Activated T-helper 1 cell treated with anti-CD3 and anti-CD28 coated beads, Interleukin-12 subunit alpha, Interleukin-12 subunit beta, Interleukin-2, Interleukin-4 antibody, amounts not matched to agents 30 ng/mL and 10 ng/mL and 1 ng/mL, durations not matched to agents 14 hours and 24 hours and 36 hours (primary cell): Measurements from ENCODE around the gene CARD16. TPM values are rescaled to one million over a fixed set of nuclear protein-coding genes. Genes with fewer than 3 reads are reported as not detected.

Experiments used
- DNase-seq: peaks from one replicate; pipeline ENCODE4 v3.0.0; 2021; ENCODE audit warnings: low spot score
- H3K27ac Mint-ChIP-seq: one replicate; pipeline ENCODE4 v1.8.0; 2021; ENCODE audit warnings: mild to moderate bottlenecking, mixed read lengths
- H3K27me3 Mint-ChIP-seq: one replicate; pipeline ENCODE4 v1.8.0; 2022; ENCODE audit warnings: mild to moderate bottlenecking, moderate library complexity, mixed read lengths; ENCODE audit not compliant: insufficient read depth
- H3K36me3 Mint-ChIP-seq: one replicate; pipeline ENCODE4 v1.8.0; 2021; ENCODE audit warnings: low read depth, mixed read lengths
- H3K4me1 Mint-ChIP-seq: one replicate; pipeline ENCODE4 v1.8.0; 2021; ENCODE audit warnings: low read depth, mixed read lengths
- H3K4me3 Mint-ChIP-seq: one replicate; pipeline ENCODE4 v1.8.0; 2021; ENCODE audit warnings: mild to moderate bottlenecking, moderate library complexity, mixed read lengths
- H3K9me3 Mint-ChIP-seq: one replicate; pipeline ENCODE4 v1.8.0; 2021; ENCODE audit warnings: mixed read lengths
- intact Hi-C: fragments of 100-400 bp; cut with micrococcal nuclease; formaldehyde crosslinking; loops from one replicate; pipeline ENCODE4 v1.15.1; 2024
- total RNA-seq: library from RNA; stranded (reverse); gene quantifications from 2 replicates; pipeline ENCODE4 v1.2.3, GENCODE V29; 2022

CARD16 gene
- total RNA-seq, 1 donor from 2014 or later: 10.5 TPM

- H3K27ac Mint-ChIP-seq: no peak overlapping the region
- peaks cover 6% of the 10 kb centered on the region for H3K4me1 Mint-ChIP-seq
- intact Hi-C loops: no loop called here
- no peaks in the 10 kb centered on the region for H3K36me3 Mint-ChIP-seq
- DNase-seq: no peak
- no peaks in the 10 kb centered on the region for H3K27me3 Mint-ChIP-seq
- no peaks in the 10 kb centered on the region for H3K9me3 Mint-ChIP-seq
- no peak overlapping the region for H3K4me3 Mint-ChIP-seq
Observed at GRCh38 chr11:105003151-105003550, 42.0 kb downstream of the CARD16 start.

GRCh38 chr11:105000797-105001196 lies 44.3 kb downstream of the CARD16 start:
- Mint-ChIP-seq H3K27me3 (peaks cover 4% of the 10 kb centered on the region), H3K36me3 (no peaks in the 10 kb centered on the region), H3K4me1 (peaks cover 6% of the 10 kb centered on the region), H3K4me3 (no peak overlapping the region), H3K27ac (no peak overlapping the region), H3K9me3 (no peaks in the 10 kb centered on the region)
- DNase-seq: peak; percentile 17
- intact Hi-C loops: loop anchor here (1.0 kb wide), 2 partner anchors 391 to 469 kb away; no protein-coding TSS in a partner anchor

GRCh38 chr11:105000167-105000566 lies 45.0 kb downstream of the CARD16 start:
- intact Hi-C loops: loop anchor here (1.0 kb wide), 1 partner anchor 391 kb away; no protein-coding TSS in a partner anchor
- Mint-ChIP-seq H3K4me3 (no peak overlapping the region), H3K27ac (no peak overlapping the region), H3K4me1 (peaks cover 6% of the 10 kb centered on the region), H3K36me3 (no peaks in the 10 kb centered on the region), H3K27me3 (peaks cover 4% of the 10 kb centered on the region), H3K9me3 (no peaks in the 10 kb centered on the region)
- DNase-seq: no peak

- peaks cover 6% of the 10 kb centered on the region for H3K4me1 Mint-ChIP-seq
- intact Hi-C loops: loop anchor here (1.0 kb wide), 1 partner anchor 390 kb away; no protein-coding TSS in a partner anchor
- H3K36me3 Mint-ChIP-seq: no peaks in the 10 kb centered on the region
- H3K9me3 Mint-ChIP-seq: no peaks in the 10 kb centered on the region
- DNase-seq: no peak
- H3K27ac Mint-ChIP-seq: no peak overlapping the region
- H3K4me3 Mint-ChIP-seq: no peak overlapping the region
- H3K27me3 Mint-ChIP-seq: peaks cover 4% of the 10 kb centered on the region
Observed at GRCh38 chr11:104999721-105000120, 45.4 kb downstream of the CARD16 start.

GRCh38 chr11:104997288-104997687 lies 47.8 kb downstream of the CARD16 start:
- no peak for DNase-seq
- peaks cover 6% of the 10 kb centered on the region for H3K4me1 Mint-ChIP-seq
- peaks cover 4% of the 10 kb centered on the region for H3K9me3 Mint-ChIP-seq
- H3K27ac Mint-ChIP-seq: no peak overlapping the region
- H3K27me3 Mint-ChIP-seq: peaks cover 4% of the 10 kb centered on the region
- no peak overlapping the region for H3K4me3 Mint-ChIP-seq
- intact Hi-C loops: no loop called here
- no peaks in the 10 kb centered on the region for H3K36me3 Mint-ChIP-seq

- Mint-ChIP-seq H3K27ac (no peak overlapping the region), H3K9me3 (peaks cover 4% of the 10 kb centered on the region), H3K4me1 (no peaks in the 10 kb centered on the region), H3K27me3 (peaks cover 4% of the 10 kb centered on the region), H3K4me3 (no peak overlapping the region), H3K36me3 (no peaks in the 10 kb centered on the region)
- DNase-seq: no peak
- intact Hi-C loops: no loop called here
Observed at GRCh38 chr11:104995001-104995408, 50.1 kb downstream of the CARD16 start.

GRCh38 chr11:104992781-104993180 lies 52.4 kb downstream of the CARD16 start:
- intact Hi-C loops: no loop called here
- Mint-ChIP-seq H3K27ac (no peak overlapping the region), H3K4me1 (no peaks in the 10 kb centered on the region), H3K36me3 (no peaks in the 10 kb centered on the region), H3K4me3 (no peak overlapping the region), H3K9me3 (peaks cover 10% of the 10 kb centered on the region), H3K27me3 (peaks cover 10% of the 10 kb centered on the region)
- no peak for DNase-seq

GRCh38 chr11:104991994-104992393 lies 53.1 kb downstream of the CARD16 start:
- Mint-ChIP-seq H3K9me3 (peaks cover 17% of the 10 kb centered on the region), H3K36me3 (no peaks in the 10 kb centered on the region), H3K4me1 (no peaks in the 10 kb centered on the region), H3K27ac (no peak overlapping the region), H3K27me3 (peaks cover 10% of the 10 kb centered on the region), H3K4me3 (no peak overlapping the region)
- intact Hi-C loops: no loop called here
- DNase-seq: no peak

Other genes with a start within 250 kb of the CARD16 start
- gene CASP12, start 146.9 kb downstream of the CARD16 start, total RNA-seq: not detected in 2 replicates
- 32.9 and 34.0 TPM in 2 replicates for gene CASP4, start 76.8 kb downstream of the CARD16 start, total RNA-seq
- gene CASP5, start 22.2 kb downstream of the CARD16 start, total RNA-seq: not detected in 2 replicates
- 21.1 and 21.4 TPM in 2 replicates for gene CASP1, start 10.2 kb downstream of the CARD16 start, total RNA-seq
- not detected in 2 replicates for gene CARD18, start 94.4 kb upstream of the CARD16 start, total RNA-seq